ENCODE results near the gene ACCSL.

The ACCSL gene

GRCh38 chr11:44065161-44065661, 17.4 kb downstream of the ACCSL start:
- no peak for DNase-seq

DNA sequence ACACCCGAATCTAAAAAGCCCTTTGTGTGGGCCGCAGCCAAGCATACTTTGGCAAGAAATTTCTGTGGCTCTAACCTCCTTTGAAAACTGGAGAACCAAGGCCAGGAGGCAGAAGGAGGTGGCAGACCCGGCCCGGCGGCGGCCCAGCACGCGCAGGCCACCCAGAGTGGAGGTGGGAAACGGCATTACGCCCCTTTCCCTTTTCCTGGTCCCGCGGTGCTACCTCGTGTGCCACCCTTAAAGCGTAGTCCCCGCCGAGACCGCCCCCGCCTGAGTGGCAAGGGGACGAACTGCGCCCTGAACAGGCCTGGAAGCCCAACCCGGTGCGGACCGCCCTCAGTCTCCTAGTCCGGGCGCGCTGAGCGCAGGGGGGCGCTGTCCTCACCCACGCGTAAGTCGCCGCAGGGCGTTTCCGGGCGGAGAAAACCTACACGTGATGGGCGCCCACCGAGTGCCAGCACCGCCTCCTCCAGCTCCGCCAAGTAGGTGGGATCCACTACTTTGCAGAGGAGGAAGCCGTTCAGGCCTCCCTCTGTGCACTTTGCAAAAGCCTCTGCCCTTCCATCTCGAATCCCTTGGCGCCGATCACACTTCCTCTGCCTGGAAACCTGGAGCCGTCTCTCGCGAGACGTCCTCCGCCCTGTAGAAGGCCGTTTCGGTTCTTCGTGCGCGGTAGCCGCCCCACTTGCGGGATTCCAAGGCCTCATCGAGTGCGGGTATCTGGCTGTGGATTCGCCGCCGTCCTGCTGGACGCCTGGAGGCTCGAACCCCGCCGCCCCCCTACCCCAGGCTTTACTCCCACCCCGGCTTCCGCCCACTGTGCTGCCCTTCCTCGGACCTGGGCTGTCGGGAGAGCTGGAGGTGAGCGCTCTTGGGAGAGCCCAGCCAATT, 18.3 kb downstream of the ACCSL start, which contains the start of gene ACCS:
TSS of gene ACCS (plus strand) at position 430 of the 891 bp plus-strand sequence. CDS start 1,358 bp downstream, outside the sequence.
- peak; percentile 93 for DNase-seq

DNA sequence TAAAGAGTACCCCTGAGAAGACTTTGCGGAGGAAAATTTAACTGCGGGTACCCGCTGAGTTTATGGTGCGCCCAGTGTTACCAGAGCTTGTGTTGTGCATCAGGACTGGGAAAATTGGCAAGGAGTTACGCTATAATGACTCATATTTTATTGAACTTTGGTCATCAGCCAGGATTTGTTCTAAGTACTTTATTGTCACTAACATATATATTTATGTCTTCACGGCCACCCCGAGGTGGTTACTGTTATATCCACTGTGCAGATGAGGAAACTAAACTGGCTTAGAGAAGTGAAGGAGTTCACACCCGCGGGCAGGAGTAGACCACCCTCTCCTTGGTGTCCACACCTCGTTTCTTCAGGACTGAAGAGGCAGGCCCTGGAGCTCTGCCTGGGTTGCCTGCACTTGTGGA, 19.0 kb downstream of the ACCSL start:
- peak; percentile 72 for DNase-seq

GRCh38 chr11:44067266-44067665, 19.5 kb downstream of the ACCSL start:
- DNase-seq, result no peak

DNA sequence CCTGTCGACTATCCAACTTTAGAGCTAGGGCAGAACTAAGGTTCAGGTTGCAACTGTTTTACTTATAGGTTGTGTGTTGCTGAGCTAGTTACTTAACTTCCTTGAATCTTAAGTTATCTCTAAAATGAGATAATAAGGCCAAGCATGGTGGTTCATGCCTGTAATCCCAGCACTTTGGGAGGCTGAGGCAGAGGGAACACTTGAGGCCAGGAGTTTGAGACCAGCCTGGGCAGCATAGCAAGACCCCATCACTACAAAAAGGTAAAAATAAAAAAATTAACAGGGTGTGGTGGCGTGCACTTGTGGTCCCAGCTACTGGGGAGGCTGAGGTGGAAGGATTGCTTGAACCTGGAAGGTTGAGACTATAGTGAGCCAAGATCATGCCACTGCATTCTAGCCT, 20.4 kb downstream of the ACCSL start:
- DNase-seq, result no peak

DNA sequence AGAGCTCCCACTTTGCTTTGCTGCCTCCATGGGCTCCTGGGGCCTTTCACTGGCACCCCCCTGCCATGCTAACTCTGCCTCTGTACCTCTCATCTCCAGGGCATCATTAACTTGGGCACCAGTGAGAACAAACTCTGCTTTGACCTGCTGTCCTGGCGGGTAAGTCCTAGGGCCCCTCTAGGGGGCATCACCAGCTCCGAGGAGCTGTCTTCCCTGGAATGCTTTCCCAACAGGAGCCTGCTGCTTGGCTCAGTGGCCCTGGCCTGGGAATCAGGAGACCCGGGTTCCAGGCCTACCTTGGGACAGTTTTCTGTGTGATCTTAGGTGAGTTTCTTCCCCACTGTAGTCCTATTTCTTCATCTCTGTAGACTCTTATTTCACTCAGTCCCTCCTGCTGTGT, 23.4 kb downstream of the ACCSL start:
- DNase-seq, result no peak

DNA sequence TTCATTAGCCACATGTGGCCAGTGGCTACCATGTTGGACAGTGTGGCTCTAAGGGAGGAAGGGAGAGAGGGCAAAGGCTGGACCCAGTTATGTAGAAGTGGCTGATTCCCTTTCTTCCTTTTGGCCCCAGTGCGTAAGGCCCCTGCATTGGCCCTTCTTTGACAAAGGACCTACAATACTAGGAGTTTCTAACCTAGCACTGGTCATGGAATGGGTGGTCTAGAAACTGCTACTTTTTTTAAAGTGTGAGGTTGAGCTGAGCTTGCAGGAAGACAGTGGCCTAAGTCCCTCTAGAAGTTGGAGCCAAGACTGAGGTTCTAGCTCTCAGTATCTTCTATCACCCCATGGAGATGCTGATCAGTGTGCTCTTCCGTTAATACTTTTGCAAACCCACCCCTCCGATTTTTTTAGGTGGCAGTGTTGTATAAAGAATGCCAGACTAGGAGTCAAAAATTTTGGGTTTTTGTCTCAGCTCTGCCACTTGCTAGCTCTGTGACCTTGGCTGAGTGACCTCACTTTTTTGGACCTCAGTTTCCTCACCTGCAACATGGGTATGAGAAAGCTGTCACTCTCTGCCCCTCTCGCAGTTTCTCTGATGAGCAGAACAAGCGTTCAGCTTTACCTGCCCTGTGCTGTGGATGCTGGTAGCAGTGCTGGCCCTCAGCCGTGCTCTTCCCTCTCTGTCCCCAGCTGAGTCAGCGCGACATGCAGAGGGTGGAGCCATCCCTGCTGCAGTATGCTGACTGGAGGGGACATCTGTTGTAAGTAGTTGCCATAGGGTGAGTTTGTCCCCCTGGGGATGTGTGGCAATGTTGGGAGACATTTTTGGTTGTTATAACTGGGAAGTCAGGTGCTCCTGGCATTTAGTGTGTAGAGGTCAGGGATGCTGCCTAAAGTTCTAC, 25.2 kb downstream of the ACCSL start:
- no peak for DNase-seq

DNA sequence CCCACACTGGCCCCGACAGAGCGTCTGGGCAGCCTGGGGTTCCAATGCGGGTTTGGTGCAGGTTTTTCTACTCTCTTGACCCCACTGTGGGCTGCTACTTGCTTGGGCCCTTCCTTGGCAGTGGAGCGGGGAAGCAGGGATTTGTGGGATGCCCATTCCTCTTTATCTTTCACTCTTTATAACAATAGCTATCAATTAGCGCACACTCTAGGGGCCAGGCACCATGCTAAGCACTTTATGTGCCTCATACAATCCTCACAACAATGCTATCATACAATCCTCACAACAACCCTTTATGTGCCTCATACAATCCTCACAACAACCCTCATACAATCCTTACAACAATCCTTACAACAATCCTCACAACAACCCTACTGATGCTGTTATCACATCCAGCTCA, 31.0 kb downstream of the ACCSL start:
- DNase-seq, result no peak

DNA sequence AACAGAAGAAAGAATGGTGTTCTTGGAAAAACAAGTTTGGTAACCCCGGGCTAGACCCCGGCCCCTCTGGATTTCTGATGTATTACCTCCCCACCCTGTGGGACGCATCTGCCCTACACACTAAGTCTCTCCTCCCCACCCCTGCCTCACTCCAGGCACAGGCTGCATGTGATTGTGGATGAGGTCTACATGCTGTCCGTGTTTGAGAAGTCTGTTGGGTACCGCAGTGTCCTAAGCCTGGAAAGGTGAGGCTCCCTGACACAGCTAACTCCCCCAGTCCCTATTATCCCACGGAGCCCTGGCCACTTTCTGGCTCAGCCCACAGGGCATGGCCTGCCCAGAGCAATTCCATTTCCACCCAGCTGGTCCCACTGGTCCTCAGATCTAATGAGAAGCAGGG, 31.6 kb downstream of the ACCSL start:
- no peak for DNase-seq

GRCh38 chr11:44080951-44081350, 33.2 kb downstream of the ACCSL start:
- no peak for DNase-seq

DNA sequence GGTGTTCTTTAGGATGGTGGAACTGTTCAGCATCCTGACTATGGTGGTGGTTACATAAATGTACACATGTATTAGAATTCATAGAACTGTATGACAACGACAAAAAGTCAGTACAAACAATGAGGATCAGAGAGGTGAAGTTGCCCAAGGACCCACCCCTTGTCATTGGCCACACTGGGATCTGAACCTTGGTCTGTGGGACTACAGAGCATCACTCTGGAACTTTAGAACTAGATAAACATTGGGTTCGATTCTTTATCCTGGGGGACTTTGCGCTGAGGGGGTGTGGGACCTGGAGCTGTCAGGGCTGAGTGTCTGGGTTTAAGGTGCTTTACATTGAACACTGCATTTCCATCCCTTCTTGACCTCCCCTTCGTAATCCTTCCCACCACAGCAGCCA, 34.9 kb downstream of the ACCSL start:
- no peak for DNase-seq

DNA sequence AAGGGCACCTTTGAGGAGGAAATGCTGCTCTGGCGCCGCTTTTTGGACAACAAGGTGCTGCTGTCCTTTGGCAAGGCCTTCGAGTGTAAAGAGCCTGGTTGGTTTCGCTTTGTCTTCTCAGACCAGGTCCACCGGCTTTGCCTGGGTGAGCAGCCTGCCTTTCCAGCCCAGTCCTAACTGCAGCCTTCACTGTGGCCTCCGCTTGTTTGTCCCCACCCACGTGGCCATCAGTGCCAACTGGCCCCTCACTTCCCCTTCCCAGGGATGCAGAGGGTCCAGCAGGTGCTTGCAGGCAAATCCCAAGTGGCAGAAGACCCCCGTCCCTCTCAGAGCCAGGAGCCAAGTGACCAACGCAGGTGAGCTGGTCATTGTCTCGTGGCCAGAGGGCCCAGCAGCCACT, 35.7 kb downstream of the ACCSL start:
- no peak for DNase-seq

- DNase-seq, result no peak
Measured at GRCh38 chr11:44083906-44084305, 36.1 kb downstream of the ACCSL start.

- DNase-seq, result no peak
Measured at GRCh38 chr11:44085330-44085729, 37.5 kb downstream of the ACCSL start.

- no peak for DNase-seq
Measured at GRCh38 chr11:44088377-44088776, 40.6 kb downstream of the ACCSL start.

DNA sequence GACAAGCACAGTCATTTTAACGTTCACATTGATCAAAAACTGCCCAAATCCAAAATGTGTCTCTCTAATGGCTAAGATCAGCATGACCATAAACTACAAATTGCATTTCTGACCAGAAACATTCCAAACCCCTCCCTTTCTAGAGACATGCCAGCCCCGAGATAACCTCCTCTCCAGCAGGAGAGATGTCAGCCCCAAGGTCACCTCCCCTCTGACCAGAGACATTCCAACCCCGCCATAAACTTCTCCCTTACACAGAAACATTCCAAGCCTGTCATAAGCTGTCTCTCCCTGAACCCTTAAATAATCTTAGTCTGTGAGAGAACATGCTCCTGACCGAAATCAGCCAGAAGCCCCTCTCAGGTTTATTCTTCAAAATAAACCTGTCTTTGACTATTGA, 41.1 kb downstream of the ACCSL start:
- no peak for DNase-seq

GRCh38 chr11:44090539-44090938, 42.8 kb downstream of the ACCSL start:
- no peak for DNase-seq

GRCh38 chr11:44094260-44094868, 46.6 kb downstream of the ACCSL start:
- peak; percentile 74 for DNase-seq

- DNase-seq, result peak; percentile 76
Measured at GRCh38 chr11:44095506-44096359, 48.0 kb downstream of the ACCSL start, which contains the start of gene EXT2. Gene EXT2, plus strand, starts transcription at chr11:44095678. Its CDS starts 12,035 bp downstream, at chr11:44107713.

- peak; percentile 46 for DNase-seq
Measured at GRCh38 chr11:44096360-44097185, 48.8 kb downstream of the ACCSL start.

DNA sequence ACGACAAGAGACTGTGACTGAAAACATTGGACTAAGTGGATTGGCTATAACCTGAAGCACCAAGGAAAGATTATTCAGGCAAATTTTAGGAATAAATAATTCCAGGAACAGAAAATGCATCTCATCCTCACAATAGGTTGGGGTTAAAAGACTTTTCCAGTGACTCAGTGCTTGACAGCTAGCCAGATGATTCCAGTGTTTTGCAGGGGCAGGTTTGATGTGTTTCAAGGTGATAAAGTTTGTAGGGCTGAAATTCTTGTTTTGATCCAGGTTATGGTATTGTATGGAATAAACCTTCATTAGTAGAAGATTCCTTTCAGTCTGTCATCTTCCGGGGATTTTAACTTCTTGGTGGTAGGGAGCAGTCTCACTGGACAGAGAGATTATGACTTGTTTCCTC, 50.0 kb downstream of the ACCSL start:
- DNase-seq, result no peak
